HEK293 (cell line): ENCODE data around the gene ELL2.
"Not testable (repeated sequence)": the region's sequence is repeated elsewhere in the genome, so short reads cannot be mapped to it uniquely, and the experiment has no call there.

Source experiments
- CTCF ChIA-PET: fragments of 350-600 bp; formaldehyde crosslinking; extraction: SDS; loops from one replicate; lab custom pipeline; 2021; ENCODE audit warnings: antibody characterized with exemption; lab: Yijun Ruan, JAX
- POLR2A ChIA-PET: fragments of 300-600 bp; formaldehyde crosslinking; extraction: SDS; loops from one replicate; lab custom pipeline; 2020; ENCODE audit warnings: antibody characterized with exemption, inconsistent platforms; lab: Yijun Ruan, JAX
- H3K27ac ChIP-seq: fragments of 200-500 bp; sonication (Bioruptor generic); 2 replicates; pipeline ENCODE4 v1.5.1; 2014; ENCODE audit warnings: low read depth, low read length, control low read depth, inconsistent platforms; ENCODE audit errors: extremely low read depth
- H3K36me3 ChIP-seq, 2 experiments: fragments of 200-500 bp in 1 of 2; sonication (Bioruptor generic) in 1 of 2; 1 replicate in 1 of 2; 2 replicates in 1 of 2; pipeline ENCODE4 v1.5.1; 2014 to 2017; ENCODE audit warnings: inconsistent platforms in 2 of 2, low read length in 2 of 2; ENCODE audit not compliant: control insufficient read depth in 2 of 2, insufficient read depth in 1 of 2
- H3K4me1 ChIP-seq: fragments of 200-500 bp; sonication (Bioruptor generic); 2 replicates; pipeline ENCODE4 v1.5.1; 2014; ENCODE audit warnings: mild to moderate bottlenecking, low read length, inconsistent platforms; ENCODE audit not compliant: control insufficient read depth, insufficient read depth
- H3K4me3 ChIP-seq: 2 replicates; pipeline ENCODE4 v1.5.1; 2011; ENCODE audit warnings: low read depth, mild to moderate bottlenecking, control low read depth, low read length, moderate library complexity
- H3K9me3 ChIP-seq: fragments of 200-500 bp; sonication (Bioruptor generic); 2 replicates; pipeline ENCODE4 v1.5.1; 2014; ENCODE audit warnings: low read depth, low read length, inconsistent platforms; ENCODE audit not compliant: control insufficient read depth, insufficient read depth
- EGR2 ChIP-seq: fragments of 450-650 bp; formaldehyde crosslinking; IDR thresholded peaks from 2 replicates; pipeline ENCODE4 v1.5.1; 2016; ENCODE audit warnings: low read depth, missing biosample characterization, missing genetic modification characterization
- FEZF1 ChIP-seq: fragments of 450-650 bp; formaldehyde crosslinking; IDR thresholded peaks from 2 replicates; pipeline ENCODE4 v1.5.1; 2016; ENCODE audit warnings: missing biosample characterization, missing genetic modification characterization
- OVOL3 ChIP-seq: fragments of 450-650 bp; formaldehyde crosslinking; IDR thresholded peaks from 2 replicates; pipeline ENCODE4 v1.5.1; 2016; ENCODE audit warnings: missing biosample characterization, missing genetic modification characterization
- SETDB1 ChIP-seq: IDR thresholded peaks from one replicate; pipeline ENCODE4 v1.6.1; 2017; ENCODE audit warnings: mild to moderate bottlenecking, low read length, moderate library complexity, mixed read lengths; ENCODE audit not compliant: insufficient read length
- ZFHX2 ChIP-seq: fragments of 450-650 bp; formaldehyde crosslinking; conservative IDR thresholded peaks from 2 replicates; pipeline ENCODE4 v1.5.1; 2016; ENCODE audit warnings: missing biosample characterization, missing genetic modification characterization
- ZFP41 ChIP-seq: fragments of 450-650 bp; formaldehyde crosslinking; IDR thresholded peaks from 2 replicates; pipeline ENCODE4 v1.5.1; 2016; ENCODE audit warnings: missing biosample characterization, missing genetic modification characterization, borderline replicate concordance
- ZNF121 ChIP-seq: fragments of 450-650 bp; formaldehyde crosslinking; IDR thresholded peaks from 2 replicates; pipeline ENCODE4 v1.5.1; 2016; ENCODE audit warnings: missing biosample characterization, missing genetic modification characterization
- ZNF157 ChIP-seq: fragments of 450-650 bp; formaldehyde crosslinking; IDR thresholded peaks from 2 replicates; pipeline ENCODE4 v1.5.1; 2016; ENCODE audit warnings: missing biosample characterization, missing genetic modification characterization
- ZNF366 ChIP-seq: fragments of 450-650 bp; formaldehyde crosslinking; conservative IDR thresholded peaks from 2 replicates; pipeline ENCODE4 v1.5.1; 2016; ENCODE audit warnings: missing biosample characterization, missing genetic modification characterization
- ZNF416 ChIP-seq: fragments of 450-650 bp; formaldehyde crosslinking; IDR thresholded peaks from 2 replicates; pipeline ENCODE4 v1.5.1; 2016; ENCODE audit warnings: missing biosample characterization, missing genetic modification characterization
- ZNF560 ChIP-seq: fragments of 450-650 bp; formaldehyde crosslinking; IDR thresholded peaks from 2 replicates; pipeline ENCODE4 v1.5.1; 2017; ENCODE audit warnings: missing biosample characterization, missing genetic modification characterization, borderline replicate concordance
- ZNF580 ChIP-seq: fragments of 450-650 bp; formaldehyde crosslinking; IDR thresholded peaks from 2 replicates; pipeline ENCODE4 v1.5.1; 2016; ENCODE audit warnings: missing biosample characterization, missing genetic modification characterization
- TF ChIP-seq, protein P1 (sequence below): fragments of 450-650 bp; formaldehyde crosslinking; IDR thresholded peaks from 2 replicates; pipeline ENCODE4 v1.5.1; 2016; ENCODE audit warnings: missing biosample characterization, missing genetic modification characterization
- TF ChIP-seq, protein P2 (sequence below): fragments of 450-650 bp; formaldehyde crosslinking; IDR thresholded peaks from 2 replicates; pipeline ENCODE4 v1.5.1; 2017; ENCODE audit warnings: missing biosample characterization, mild to moderate bottlenecking, missing genetic modification characterization, moderate library complexity
- TF ChIP-seq, protein P3 (sequence below): fragments of 450-650 bp; formaldehyde crosslinking; IDR thresholded peaks from 2 replicates; pipeline ENCODE4 v1.5.1; 2016; ENCODE audit warnings: missing biosample characterization, missing genetic modification characterization

The ELL2 gene

GRCh38 chr5:95856501-95856981 is 105.1 kb downstream of the ELL2 start (continued):
- TF ChIP-seq, protein P1, sequence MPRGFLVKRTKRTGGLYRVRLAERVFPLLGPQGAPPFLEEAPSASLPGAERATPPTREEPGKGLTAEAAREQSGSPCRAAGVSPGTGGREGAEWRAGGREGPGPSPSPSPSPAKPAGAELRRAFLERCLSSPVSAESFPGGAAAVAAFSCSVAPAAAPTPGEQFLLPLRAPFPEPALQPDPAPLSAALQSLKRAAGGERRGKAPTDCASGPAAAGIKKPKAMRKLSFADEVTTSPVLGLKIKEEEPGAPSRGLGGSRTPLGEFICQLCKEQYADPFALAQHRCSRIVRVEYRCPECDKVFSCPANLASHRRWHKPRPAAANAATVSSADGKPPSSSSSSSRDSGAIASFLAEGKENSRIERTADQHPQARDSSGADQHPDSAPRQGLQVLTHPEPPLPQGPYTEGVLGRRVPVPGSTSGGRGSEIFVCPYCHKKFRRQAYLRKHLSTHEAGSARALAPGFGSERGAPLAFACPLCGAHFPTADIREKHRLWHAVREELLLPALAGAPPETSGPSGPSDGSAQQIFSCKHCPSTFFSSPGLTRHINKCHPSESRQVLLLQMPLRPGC (tag by site-specific recombination), result no peak
- TF ChIP-seq, protein P2, sequence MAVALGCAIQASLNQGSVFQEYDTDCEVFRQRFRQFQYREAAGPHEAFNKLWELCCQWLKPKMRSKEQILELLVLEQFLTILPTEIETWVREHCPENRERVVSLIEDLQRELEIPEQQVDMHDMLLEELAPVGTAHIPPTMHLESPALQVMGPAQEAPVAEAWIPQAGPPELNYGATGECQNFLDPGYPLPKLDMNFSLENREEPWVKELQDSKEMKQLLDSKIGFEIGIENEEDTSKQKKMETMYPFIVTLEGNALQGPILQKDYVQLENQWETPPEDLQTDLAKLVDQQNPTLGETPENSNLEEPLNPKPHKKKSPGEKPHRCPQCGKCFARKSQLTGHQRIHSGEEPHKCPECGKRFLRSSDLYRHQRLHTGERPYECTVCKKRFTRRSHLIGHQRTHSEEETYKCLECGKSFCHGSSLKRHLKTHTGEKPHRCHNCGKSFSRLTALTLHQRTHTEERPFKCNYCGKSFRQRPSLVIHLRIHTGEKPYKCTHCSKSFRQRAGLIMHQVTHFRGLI (tag by site-specific recombination), result no peak
- no peak for TF ChIP-seq ZNF580 (tag by site-specific recombination)

DNA sequence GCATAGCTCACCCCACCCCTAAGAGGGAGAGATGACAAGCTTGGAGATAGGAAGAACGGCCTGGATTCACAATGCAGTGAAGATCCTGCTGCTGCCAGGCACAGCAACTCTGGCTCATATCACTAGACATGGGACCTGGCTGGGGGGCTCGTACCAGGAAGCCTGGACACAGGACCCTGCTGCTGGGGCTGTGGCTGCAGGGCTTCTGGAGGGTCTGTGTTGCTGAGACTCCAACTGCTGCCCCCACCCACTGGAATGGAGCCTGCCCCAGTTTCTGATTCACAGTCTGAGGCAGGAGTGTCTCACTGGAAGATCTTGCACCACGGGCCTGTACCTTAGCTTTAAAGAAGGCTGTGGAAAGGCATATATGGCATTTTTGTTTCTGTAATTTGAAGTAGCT is 108.2 kb downstream of the ELL2 start:
- Histone ChIP-seq H3K9me3 (no peaks in the 10 kb centered on the region), H3K4me1 (no peaks in the 10 kb centered on the region), H3K27ac (no peak overlapping the region), H3K4me3 (no peak overlapping the region), H3K36me3 (no peaks in the 10 kb centered on the region)
- TF ChIP-seq ZFP41 (tag by site-specific recombination) (no peak), OVOL3 (tag by site-specific recombination) (no peak), ZNF366 (no peak), ZNF560 (tag by site-specific recombination) (no peak), SETDB1 (no peak), ZNF157 (no peak)
- TF ChIP-seq, protein P3, sequence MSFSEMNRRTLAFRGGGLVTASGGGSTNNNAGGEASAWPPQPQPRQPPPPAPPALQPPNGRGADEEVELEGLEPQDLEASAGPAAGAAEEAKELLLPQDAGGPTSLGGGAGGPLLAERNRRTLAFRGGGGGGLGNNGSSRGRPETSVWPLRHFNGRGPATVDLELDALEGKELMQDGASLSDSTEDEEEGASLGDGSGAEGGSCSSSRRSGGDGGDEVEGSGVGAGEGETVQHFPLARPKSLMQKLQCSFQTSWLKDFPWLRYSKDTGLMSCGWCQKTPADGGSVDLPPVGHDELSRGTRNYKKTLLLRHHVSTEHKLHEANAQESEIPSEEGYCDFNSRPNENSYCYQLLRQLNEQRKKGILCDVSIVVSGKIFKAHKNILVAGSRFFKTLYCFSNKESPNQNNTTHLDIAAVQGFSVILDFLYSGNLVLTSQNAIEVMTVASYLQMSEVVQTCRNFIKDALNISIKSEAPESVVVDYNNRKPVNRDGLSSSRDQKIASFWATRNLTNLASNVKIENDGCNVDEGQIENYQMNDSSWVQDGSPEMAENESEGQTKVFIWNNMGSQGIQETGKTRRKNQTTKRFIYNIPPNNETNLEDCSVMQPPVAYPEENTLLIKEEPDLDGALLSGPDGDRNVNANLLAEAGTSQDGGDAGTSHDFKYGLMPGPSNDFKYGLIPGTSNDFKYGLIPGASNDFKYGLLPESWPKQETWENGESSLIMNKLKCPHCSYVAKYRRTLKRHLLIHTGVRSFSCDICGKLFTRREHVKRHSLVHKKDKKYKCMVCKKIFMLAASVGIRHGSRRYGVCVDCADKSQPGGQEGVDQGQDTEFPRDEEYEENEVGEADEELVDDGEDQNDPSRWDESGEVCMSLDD, result no peak
- ChIA-PET CTCF (interaction anchor here (0.6 to 7.6 kb wide), 6 partner anchors 8 to 483 kb away, joined by 3 to 69 read pairs (median 5); no protein-coding TSS in a partner anchor), POLR2A (no interaction called here)

- H3K4me1 ChIP-seq, result no peaks in the 10 kb centered on the region
- ChIA-PET CTCF (interaction anchor here (0.6 to 2.1 kb wide), 7 partner anchors 14 to 226 kb away, joined by 3 to 7 read pairs (median 5); no protein-coding TSS in a partner anchor), POLR2A (no interaction called here)
- no peaks in the 10 kb centered on the region for H3K36me3 ChIP-seq
- H3K4me3 ChIP-seq, result no peak overlapping the region
- H3K27ac ChIP-seq, result no peak overlapping the region
- no peaks in the 10 kb centered on the region for H3K9me3 ChIP-seq
- no peak for TF ChIP-seq ZFHX2
- TF ChIP-seq FEZF1, result no peak
- no peak for TF ChIP-seq EGR2 (tag by site-specific recombination)
- no peak for TF ChIP-seq ZNF416 (tag by site-specific recombination)
- no peak for TF ChIP-seq ZNF121 (tag by site-specific recombination)
Observed at GRCh38 chr5:95852567-95852966, 109.1 kb downstream of the ELL2 start.

DNA sequence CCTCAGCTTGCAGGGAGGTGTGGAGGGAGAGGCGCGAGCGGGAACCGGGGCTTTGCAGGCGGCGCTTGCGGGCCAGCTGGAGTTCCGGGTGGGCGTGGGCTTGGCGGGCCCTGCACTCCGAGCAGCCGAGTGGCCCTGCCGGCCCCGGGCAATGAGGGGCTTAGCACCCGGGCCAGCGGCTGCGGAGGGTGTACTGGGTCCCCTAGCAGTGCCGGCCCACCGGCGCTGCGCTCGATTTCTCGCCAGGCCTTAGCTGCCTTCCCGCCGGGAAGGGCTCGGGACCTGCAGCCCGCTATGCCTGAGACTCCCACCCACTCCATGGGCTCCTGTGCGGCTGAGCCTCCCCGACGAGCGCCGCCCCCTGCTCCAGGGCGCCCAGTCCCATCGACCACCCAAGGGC is 110.5 kb downstream of the ELL2 start:
- CTCF ChIA-PET, result interaction anchor here (0.6 to 6.5 kb wide), 2 partner anchors 65 to 69 kb away, joined by 3 to 86 read pairs; no protein-coding TSS in a partner anchor
- H3K4me1 ChIP-seq, H3K27ac ChIP-seq, H3K36me3 ChIP-seq, H3K4me3 ChIP-seq, H3K9me3 ChIP-seq, POLR2A ChIA-PET: not testable (repeated sequence)
